ENCODE measurements around the gene INHBB.

INHBB gene

GRCh38 chr2:120395221-120396012 lies 49.5 kb downstream of the INHBB start:
- Histone ChIP-seq H3K4me3 (replicated peaks; ENCODE audit: insufficient read depth, low read length) (no peak overlapping the region), H3K27me3 (ENCODE audit: insufficient read depth, poor library complexity, severe bottlenecking) (no peaks in the 10 kb centered on the region), H3K27ac (replicated peaks) (no peak overlapping the region)
- TF ChIP-seq REST (IDR thresholded peaks at IDR 0.05; ENCODE audit: insufficient replicate concordance, low read depth) (no peak), POLR2AphosphoS5 (IDR thresholded peaks at IDR 0.05; ENCODE audit: low read depth) (no peak), GABPA (IDR thresholded peaks at IDR 0.05; ENCODE audit: low read depth) (no peak), CTCF (IDR thresholded peaks at IDR 0.05; ENCODE audit: insufficient read depth, low read length) (no peak), SPI1 (IDR thresholded peaks at IDR 0.05; ENCODE audit: borderline replicate concordance, low read depth) (no peak)
- no peak for DNase-seq (ENCODE audit: low read depth in 1 of 2, low spot score in 1 of 2)

- DNase-seq (ENCODE audit: low read depth in 1 of 2, low spot score in 1 of 2), result no peak
- TF ChIP-seq SPI1 (IDR thresholded peaks at IDR 0.05; ENCODE audit: borderline replicate concordance, low read depth) (no peak), POLR2AphosphoS5 (IDR thresholded peaks at IDR 0.05; ENCODE audit: low read depth) (no peak), CTCF (IDR thresholded peaks at IDR 0.05; ENCODE audit: insufficient read depth, low read length) (no peak), REST (IDR thresholded peaks at IDR 0.05; ENCODE audit: insufficient replicate concordance, low read depth) (no peak), GABPA (IDR thresholded peaks at IDR 0.05; ENCODE audit: low read depth) (no peak)
- no peak overlapping the region for H3K27ac ChIP-seq (replicated peaks)
- H3K4me3 ChIP-seq (replicated peaks; ENCODE audit: insufficient read depth, low read length), result no peak overlapping the region
- H3K27me3 ChIP-seq (ENCODE audit: insufficient read depth, poor library complexity, severe bottlenecking), result no peaks in the 10 kb centered on the region
These were observed 50.3 kb downstream of the INHBB start for GRCh38 chr2:120396013-120396860.

- TF ChIP-seq POLR2AphosphoS5 (IDR thresholded peaks at IDR 0.05; ENCODE audit: low read depth), result no peak
- no peak for TF ChIP-seq CTCF (IDR thresholded peaks at IDR 0.05; ENCODE audit: insufficient read depth, low read length)
- no peak overlapping the region for H3K27ac ChIP-seq (replicated peaks)
- no peak for DNase-seq (ENCODE audit: low read depth in 1 of 2, low spot score in 1 of 2)
- no peak overlapping the region for H3K4me3 ChIP-seq (replicated peaks; ENCODE audit: insufficient read depth, low read length)
- no peaks in the 10 kb centered on the region for H3K27me3 ChIP-seq (ENCODE audit: insufficient read depth, poor library complexity, severe bottlenecking)
These were observed 51.2 kb downstream of the INHBB start for GRCh38 chr2:120396861-120397811.
